ENCODE data around the gene METTL1.
"Not testable (repeated sequence)": the region's sequence is repeated elsewhere in the genome, so short reads cannot be mapped to it uniquely, and the experiment has no call there.

The METTL1 gene

DNA sequence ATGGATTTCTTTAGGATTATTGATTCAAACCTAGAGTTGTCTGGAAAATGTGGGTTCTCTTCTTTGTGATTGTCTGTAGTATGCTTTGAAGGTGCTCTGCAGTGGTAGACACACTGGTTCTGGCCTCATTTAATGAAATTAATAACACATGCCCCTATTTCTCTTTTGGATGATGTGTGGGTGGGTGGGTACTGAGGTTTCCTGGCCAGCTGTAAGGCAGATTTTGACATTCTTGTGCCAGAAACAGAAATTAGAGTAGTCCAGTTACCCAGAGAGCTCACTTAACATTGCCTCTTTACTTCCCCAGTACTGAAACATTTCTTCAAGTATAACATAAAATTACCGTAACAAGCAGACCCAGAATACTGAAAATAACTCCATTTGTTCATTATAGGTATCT is 25.1 kb upstream of the METTL1 start:
- DNase-seq, result no peak

DNA sequence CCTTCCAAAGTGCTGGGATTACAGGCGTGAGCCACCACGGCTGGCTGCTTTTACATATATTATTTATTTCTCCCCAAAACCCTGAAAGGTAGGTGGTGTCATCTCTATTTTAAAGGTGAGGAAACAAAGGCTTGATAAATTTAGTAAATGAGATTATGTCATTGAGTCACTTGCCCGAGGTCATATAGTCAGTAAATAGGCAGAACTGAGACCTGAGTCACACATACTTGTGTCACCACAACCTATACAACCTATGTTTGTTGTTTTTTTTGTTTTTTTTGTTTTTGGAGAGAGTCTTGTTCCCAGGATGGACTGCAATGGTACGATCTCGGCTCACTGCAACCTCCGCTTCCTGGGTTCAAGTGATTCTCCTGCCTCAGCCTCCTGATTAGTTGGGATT is 23.4 kb upstream of the METTL1 start:
- no peak for DNase-seq

DNA sequence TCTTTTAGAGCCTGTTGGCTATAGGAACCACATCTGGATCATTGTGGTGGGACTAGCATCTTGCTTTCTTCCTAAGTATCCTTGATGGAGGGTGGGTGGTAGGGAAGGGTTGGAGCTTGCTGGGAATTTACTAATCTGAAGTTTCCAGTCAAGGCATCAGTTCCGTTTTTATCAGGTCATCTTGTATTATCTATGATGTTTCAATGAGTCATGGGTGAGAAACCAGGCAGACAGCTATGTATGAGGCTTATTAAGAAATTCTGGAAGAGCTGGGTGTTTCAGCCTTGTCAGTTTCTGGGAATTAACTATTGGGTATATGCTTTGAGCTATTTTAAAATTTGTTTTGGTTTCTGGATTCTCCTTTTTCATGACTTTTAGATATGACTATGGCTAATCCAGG is 22.0 kb upstream of the METTL1 start:
- DNase-seq, result no peak

- DNase-seq, result no peak
These were observed 12.0 kb upstream of the METTL1 start for GRCh38 chr12:57783861-57784260.

DNA sequence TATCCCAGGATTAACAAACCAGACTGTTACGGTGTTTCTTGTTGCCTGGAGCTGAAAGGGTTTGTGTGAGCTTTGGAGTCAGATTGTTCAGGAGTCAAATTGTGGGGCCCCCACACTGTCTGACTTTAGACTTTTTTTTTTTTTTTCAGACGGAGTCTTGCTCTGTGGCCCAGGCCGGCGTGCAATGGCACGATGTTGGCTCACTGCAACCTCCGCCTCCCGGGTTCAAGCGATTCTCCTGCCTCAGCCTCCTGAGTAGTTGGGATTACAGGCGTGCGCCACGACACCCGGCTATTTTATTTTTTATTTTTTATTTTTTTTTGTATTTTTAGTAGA is 11.5 kb upstream of the METTL1 start:
- no peak for DNase-seq

DNA sequence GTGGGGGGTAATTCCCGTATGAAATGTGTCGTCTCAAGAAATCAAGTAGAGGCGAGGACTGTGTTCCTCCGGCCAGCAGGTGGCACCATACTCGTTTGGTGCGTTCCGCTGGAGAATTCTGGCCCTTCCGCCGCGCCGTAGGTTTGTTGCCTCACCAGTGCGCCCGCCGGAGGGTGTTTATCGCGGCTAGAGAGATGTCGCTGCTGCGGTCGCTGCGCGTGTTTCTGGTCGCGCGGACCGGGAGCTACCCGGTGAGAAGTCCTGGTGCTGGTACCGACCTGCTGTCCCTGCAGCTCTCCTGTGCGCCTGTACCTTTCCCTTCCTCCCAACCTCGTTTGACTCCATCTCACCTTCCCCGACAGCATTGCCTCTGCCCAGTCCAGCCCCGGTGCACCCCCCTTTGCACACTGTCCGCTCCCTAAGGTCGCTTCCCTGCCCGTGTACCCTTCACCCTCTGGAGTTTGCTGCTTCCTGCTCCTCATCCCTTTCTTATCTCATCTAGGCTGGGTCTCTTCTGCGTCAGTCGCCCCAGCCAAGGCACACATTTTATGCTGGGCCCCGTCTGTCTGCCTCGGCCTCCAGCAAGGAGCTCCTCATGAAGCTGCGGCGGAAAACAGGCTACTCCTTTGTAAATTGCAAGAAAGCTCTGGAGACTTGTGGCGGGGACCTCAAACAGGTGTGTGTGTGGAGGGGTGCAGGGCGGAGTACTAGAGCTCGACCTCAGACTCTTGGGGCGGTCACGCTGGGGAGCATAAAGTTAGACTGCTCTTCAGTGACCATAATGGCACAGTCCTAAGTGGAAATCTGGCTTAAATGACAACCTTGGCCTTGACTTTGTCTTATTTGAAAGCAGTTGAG is 10.9 kb upstream of the METTL1 start, which contains the start of gene TSFM:
TSFM (plus strand) TSS at position 180 of the 858 bp plus-strand sequence; CDS start at position 195, 15 bp downstream.
- peak; percentile 96 for DNase-seq

DNA sequence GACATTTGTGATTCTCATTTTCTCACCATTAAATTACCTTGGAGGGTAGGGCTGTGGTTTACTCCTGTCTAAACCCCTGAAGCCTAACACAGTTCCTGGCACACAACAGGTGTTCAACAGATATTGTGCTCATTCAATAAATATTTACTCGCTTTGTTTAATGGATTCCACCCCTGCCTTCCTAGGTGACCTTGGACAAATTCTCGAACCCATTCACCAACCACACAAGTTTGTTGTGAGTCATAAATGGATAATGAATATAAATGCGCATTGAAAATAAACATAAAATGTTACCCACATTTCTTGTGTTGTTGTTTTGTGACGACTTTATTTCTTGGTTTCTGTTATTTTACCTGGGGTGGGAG is 10.3 kb upstream of the METTL1 start:
- no peak for DNase-seq

DNA sequence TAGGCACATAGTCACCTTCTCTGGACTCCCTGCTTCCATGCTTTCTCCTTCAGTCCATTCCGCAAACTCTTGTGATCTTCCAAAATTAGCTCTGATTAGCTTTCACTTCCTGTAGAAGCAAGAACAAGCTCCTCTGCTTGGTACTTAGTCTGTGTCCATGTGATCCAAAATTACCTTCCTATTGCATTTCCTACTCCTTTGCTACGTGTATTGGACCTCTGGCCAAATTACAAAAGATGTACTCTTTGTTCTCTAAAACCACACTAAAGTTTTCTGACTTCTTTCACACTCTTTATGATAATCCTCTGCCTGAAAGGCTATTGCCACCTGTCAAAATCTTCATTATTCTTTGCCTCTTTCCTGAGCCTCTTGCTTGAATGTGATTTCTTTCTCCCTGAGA is 9.9 kb upstream of the METTL1 start:
- no peak for DNase-seq

- DNase-seq, result no peak
These were observed 9.3 kb upstream of the METTL1 start for GRCh38 chr12:57781244-57781643.

- DNase-seq, result no peak
These were observed 8.5 kb upstream of the METTL1 start for GRCh38 chr12:57780284-57780897.

- no peak for DNase-seq
These were observed 7.8 kb upstream of the METTL1 start for GRCh38 chr12:57779736-57780135.

- no peak for DNase-seq
These were observed 6.0 kb upstream of the METTL1 start for GRCh38 chr12:57777911-57778310.

- DNase-seq, result no peak
These were observed 5.5 kb upstream of the METTL1 start for GRCh38 chr12:57777367-57777766.

DNA sequence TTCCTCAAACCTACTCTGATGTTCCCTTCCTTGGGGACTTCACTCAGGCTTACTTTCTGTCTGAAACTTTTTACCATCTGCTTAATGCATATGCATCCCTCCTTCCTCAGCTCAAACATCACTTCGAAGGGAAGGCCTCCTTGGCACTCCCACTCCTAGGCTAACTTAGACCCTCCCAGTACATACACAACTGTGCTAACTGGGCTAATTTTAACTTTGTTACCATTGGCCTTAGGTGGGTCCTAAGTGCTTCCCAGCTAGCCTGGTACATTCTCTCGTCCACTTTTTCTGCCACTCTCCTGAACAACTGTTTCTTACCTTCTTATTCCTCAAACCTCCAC is 4.3 kb upstream of the METTL1 start:
- DNase-seq, result no peak

- DNase-seq, result no peak
These were observed 3.8 kb upstream of the METTL1 start for GRCh38 chr12:57775563-57776246.

DNA sequence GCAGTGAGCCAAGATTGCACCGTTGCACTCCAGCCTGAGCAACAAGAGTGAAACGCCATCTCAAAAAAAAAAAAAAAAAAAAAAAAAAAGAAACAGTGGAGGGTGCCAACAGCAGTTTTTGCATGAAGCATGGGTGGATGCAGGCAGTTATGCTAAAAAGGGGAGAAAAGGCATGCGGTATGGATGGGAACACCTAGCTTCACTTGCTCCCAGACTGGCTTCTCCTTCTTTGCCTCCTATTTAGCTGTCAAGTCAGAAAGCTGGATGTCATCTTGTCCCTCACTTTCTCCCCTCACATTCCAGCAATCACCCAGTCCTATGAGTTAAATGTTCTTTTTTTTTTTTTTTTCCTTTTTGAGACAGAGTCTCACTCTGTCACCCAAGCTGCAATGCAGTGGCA is 3.1 kb upstream of the METTL1 start:
- no peak for DNase-seq

- not testable (repeated sequence) for DNase-seq
These were observed 2.7 kb upstream of the METTL1 start for GRCh38 chr12:57774634-57775033.

GRCh38 chr12:57772429-57773322 is 771 bp upstream of the METTL1 start, which contains the start of gene EEF1AKMT3:
Gene EEF1AKMT3 (plus strand): TSS chr12:57772614. CDS start chr12:57772725, 111 bp downstream.
- DNase-seq, result peak; percentile 70

- DNase-seq, result peak; percentile 92
These were observed 551 bp downstream of the METTL1 start for GRCh38 chr12:57771236-57771872.

DNA sequence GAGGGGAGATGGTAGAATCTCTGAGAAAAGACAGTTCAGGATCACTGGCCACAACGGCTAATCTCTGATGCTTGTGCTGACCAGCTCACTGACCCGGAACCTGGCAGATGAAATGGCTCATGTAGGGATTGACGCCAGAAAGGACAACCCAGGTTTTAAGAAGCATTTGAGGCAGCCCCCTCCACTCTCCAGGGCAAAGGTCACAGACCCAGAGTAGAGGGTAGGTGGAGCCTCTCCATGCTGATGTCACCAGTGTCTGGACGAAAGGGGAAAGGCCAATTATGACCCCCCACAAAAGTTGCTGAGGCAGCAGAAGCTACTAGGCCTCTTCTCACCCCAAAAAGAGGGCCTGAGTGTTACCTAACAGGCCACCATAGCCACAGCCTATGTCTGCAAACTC is 1.2 kb downstream of the METTL1 start:
- DNase-seq, result no peak

- DNase-seq, result no peak
These were observed 2.3 kb downstream of the METTL1 start for GRCh38 chr12:57769594-57769993.

DNA sequence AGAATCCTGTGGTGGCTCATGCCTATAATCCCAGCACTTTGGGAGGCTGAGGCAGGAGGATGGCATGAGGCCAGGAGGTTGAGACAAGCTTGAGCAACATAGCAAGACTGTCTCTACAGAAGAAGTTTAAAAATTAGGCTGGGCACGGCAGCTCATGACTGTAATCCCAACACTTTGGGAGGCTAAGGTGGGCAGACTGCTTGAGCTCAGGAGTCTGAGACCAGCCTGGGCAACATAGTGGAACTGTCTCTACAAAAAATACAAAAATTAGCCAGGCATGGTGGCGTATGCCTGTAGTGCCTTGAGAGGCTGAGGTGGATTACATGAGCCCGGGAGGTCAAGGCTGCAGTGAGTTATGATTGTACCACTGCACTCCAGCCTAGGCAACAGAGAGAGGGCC is 4.0 kb downstream of the METTL1 start:
- DNase-seq, result no peak

DNA sequence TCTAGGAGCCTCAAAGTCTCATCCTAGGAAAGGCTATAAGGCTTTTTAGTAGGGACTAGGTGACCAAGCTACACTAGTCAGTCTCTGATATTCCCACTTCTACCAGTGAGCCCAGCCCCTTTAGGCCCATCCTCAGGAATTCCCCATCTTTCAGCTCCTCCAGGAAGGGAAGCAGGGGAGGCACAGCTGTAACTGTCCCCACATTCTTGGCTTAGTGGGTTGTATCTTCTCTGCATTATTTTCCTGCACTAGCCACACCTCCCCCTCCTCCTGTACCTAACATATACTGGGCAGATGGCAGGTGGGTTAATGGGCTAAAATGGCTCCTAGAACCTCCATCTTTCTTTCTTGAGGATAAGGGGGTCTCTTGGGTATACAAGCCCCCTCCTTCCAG is 4.6 kb downstream of the METTL1 start:
- DNase-seq, result no peak

Measured in NCI-H510A (cell line).